Type B pancreatic cell (in vitro differentiated cells): ENCODE measurements around the gene CDH5. TPM values are rescaled to one million over a fixed set of nuclear protein-coding genes. Genes with fewer than 3 reads are reported as not detected.
"Not testable (repeated sequence)": the region's sequence is repeated elsewhere in the genome, so short reads cannot be mapped to it uniquely, and the experiment has no call there.

Experiments
- DNase-seq: peaks from one replicate; pipeline ENCODE4 v3.0.0; 2021; ENCODE audit warnings: mixed read lengths; ENCODE audit not compliant: unreplicated experiment; ENCODE audit errors: extremely low spot score
- H3K27ac Mint-ChIP-seq: 2 replicates; pipeline ENCODE4 v1.8.0; 2021; ENCODE audit warnings: mild to moderate bottlenecking, mixed read lengths
- H3K27me3 Mint-ChIP-seq: 2 replicates; pipeline ENCODE4 v1.8.0; 2021; ENCODE audit warnings: mixed read lengths
- H3K36me3 Mint-ChIP-seq: 2 replicates; pipeline ENCODE4 v1.8.0; 2021; ENCODE audit warnings: mixed read lengths
- H3K4me1 Mint-ChIP-seq: one replicate; pipeline ENCODE4 v1.8.0; 2021; ENCODE audit warnings: mixed read lengths; ENCODE audit not compliant: unreplicated experiment
- H3K4me3 Mint-ChIP-seq: 2 replicates; pipeline ENCODE4 v1.8.0; 2021; ENCODE audit warnings: mild to moderate bottlenecking, mixed read lengths
- H3K9me3 Mint-ChIP-seq: 2 replicates; pipeline ENCODE4 v1.8.0; 2021; ENCODE audit warnings: mixed read lengths
- total RNA-seq: library from RNA; stranded (reverse); gene quantifications from 2 replicates; pipeline ENCODE4 v1.2.1, GENCODE V29; 2021; ENCODE audit warnings: low replicate concordance
- TF ChIP-seq, protein P1 (sequence below): fragments of 200-600 bp; sonication (generic); conservative IDR thresholded peaks from 2 replicates; pipeline ENCODE4 v1.5.0; 2021; ENCODE audit warnings: antibody characterized with exemption, mild to moderate bottlenecking

Gene CDH5
- total RNA-seq, 1 donor from 2014 or later = 0.46 TPM

GRCh38 chr16:66446737-66447136 lies 80.2 kb downstream of the CDH5 start:
- TF ChIP-seq, protein P1, sequence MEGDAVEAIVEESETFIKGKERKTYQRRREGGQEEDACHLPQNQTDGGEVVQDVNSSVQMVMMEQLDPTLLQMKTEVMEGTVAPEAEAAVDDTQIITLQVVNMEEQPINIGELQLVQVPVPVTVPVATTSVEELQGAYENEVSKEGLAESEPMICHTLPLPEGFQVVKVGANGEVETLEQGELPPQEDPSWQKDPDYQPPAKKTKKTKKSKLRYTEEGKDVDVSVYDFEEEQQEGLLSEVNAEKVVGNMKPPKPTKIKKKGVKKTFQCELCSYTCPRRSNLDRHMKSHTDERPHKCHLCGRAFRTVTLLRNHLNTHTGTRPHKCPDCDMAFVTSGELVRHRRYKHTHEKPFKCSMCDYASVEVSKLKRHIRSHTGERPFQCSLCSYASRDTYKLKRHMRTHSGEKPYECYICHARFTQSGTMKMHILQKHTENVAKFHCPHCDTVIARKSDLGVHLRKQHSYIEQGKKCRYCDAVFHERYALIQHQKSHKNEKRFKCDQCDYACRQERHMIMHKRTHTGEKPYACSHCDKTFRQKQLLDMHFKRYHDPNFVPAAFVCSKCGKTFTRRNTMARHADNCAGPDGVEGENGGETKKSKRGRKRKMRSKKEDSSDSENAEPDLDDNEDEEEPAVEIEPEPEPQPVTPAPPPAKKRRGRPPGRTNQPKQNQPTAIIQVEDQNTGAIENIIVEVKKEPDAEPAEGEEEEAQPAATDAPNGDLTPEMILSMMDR = no peak
- H3K9me3 Mint-ChIP-seq = no peaks in the 10 kb centered on the region
- no peak for DNase-seq
- H3K36me3 Mint-ChIP-seq = no peaks in the 10 kb centered on the region
- no peak overlapping the region for H3K4me3 Mint-ChIP-seq
- H3K4me1 Mint-ChIP-seq = no peaks in the 10 kb centered on the region
- no peak overlapping the region for H3K27ac Mint-ChIP-seq
- H3K27me3 Mint-ChIP-seq = peaks cover 35% of the 10 kb centered on the region

DNA sequence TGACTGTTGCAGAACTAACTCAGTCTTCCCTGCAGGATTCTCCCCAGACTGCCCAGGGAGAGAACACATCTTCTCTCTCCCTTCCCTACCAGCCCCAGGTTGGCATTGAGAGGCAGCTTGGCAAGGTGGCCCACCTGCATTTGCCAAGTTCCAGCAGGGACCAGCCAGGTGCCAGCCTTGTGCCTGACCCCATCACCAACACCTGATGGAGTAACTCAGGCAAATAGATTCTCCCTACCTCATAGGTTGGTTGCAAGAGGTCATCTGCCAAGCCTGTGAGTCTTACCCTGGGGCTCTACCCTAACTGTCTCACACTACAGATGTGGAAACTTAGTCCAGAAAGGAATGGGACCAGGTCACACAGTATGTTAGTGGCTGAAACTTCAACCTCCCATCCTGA lies 81.0 kb downstream of the CDH5 start:
- Mint-ChIP-seq H3K36me3 (no peaks in the 10 kb centered on the region), H3K4me1 (no peaks in the 10 kb centered on the region), H3K4me3 (no peak overlapping the region), H3K9me3 (no peaks in the 10 kb centered on the region), H3K27me3 (peaks cover 34% of the 10 kb centered on the region), H3K27ac (no peak overlapping the region)
- no peak for DNase-seq
- TF ChIP-seq, protein P1 = no peak

GRCh38 chr16:66451548-66451947 lies 85.1 kb downstream of the CDH5 start:
- H3K36me3 Mint-ChIP-seq = no peaks in the 10 kb centered on the region
- TF ChIP-seq, protein P1 = no peak

DNA sequence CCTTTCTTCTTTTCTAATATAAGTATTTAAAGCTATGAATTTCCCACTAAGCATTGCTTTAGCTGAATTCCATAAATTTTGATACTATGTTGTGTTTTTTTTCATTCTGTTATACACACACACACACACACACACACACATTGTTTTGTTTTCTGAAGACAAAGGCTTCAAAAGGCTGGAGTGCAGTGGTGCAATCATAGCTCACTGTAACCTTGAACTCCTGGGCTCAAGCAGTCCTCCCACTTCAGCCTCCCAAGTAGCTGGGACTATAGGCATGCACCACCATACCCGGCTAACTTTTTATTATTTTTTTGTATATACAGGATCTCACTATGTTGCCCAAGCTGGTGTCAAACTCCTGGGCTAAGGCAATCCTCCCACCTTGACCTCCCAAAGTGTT lies 86.7 kb downstream of the CDH5 start:
- not testable (repeated sequence) for H3K27ac Mint-ChIP-seq, DNase-seq, H3K9me3 Mint-ChIP-seq, H3K4me1 Mint-ChIP-seq, H3K36me3 Mint-ChIP-seq, H3K27me3 Mint-ChIP-seq, H3K4me3 Mint-ChIP-seq

More at GRCh38 chr16:66451548-66451947, 85.1 kb downstream of the CDH5 start:
- Mint-ChIP-seq H3K27ac (no peak overlapping the region), H3K4me3 (no peak overlapping the region), H3K4me1 (no peaks in the 10 kb centered on the region), H3K27me3 (peaks cover 8% of the 10 kb centered on the region), H3K9me3 (no peaks in the 10 kb centered on the region)
- DNase-seq = no peak

Other genes with a start within 250 kb of the CDH5 start
- 1.1 and 3.2 TPM in 2 replicates for gene BEAN1, start 60.6 kb downstream of the CDH5 start, total RNA-seq
- gene TK2, start 183.4 kb downstream of the CDH5 start, total RNA-seq = 14.6 and 18.4 TPM in 2 replicates
- gene CKLF, start 185.9 kb downstream of the CDH5 start, total RNA-seq = 21.2 and 36.3 TPM in 2 replicates
- 3.4 and 8.4 TPM in 2 replicates for gene CMTM1, start 199.7 kb downstream of the CDH5 start, total RNA-seq
- 0.41 TPM in 1 of 2 replicates, not detected in the other for gene CMTM2, start 212.8 kb downstream of the CDH5 start, total RNA-seq
- gene CMTM3, start 238.0 kb downstream of the CDH5 start, total RNA-seq = 28.0 and 45.2 TPM in 2 replicates